HG02943 (cell line): ENCODE measurements around the gene SYNE1.

Experiments
- ATAC-seq: cut with Tn5 transposase; IDR thresholded peaks from one replicate; pipeline ENCODE4 v1.9.1; 2021; ENCODE audit warnings: mild to moderate bottlenecking, low read depth, moderate library complexity; ENCODE audit not compliant: unreplicated experiment

SYNE1 gene

GRCh38 chr6:152207915-152208714 lies 429.0 kb downstream of the SYNE1 start:
- ATAC-seq: no peak

GRCh38 chr6:152206072-152206818 lies 430.9 kb downstream of the SYNE1 start:
- ATAC-seq: no peak

- no peak for ATAC-seq
Observed at GRCh38 chr6:152204591-152204990, 432.6 kb downstream of the SYNE1 start.

GRCh38 chr6:152201120-152201519 lies 436.0 kb downstream of the SYNE1 start:
- ATAC-seq: no peak

GRCh38 chr6:152195896-152196295 lies 441.3 kb downstream of the SYNE1 start:
- no peak for ATAC-seq

- ATAC-seq: no peak
Observed at GRCh38 chr6:152189736-152190135, 447.4 kb downstream of the SYNE1 start.

- no peak for ATAC-seq
Observed at GRCh38 chr6:152188011-152188410, 449.2 kb downstream of the SYNE1 start.

- ATAC-seq: no peak
Observed at GRCh38 chr6:152186840-152187239, 450.3 kb downstream of the SYNE1 start.

- ATAC-seq: peak; percentile 89
Observed at GRCh38 chr6:152184917-152185574, 452.1 kb downstream of the SYNE1 start.

- ATAC-seq: peak; percentile 44
Observed at GRCh38 chr6:152184573-152184916, 452.6 kb downstream of the SYNE1 start.

GRCh38 chr6:152180601-152181000 lies 456.6 kb downstream of the SYNE1 start:
- no peak for ATAC-seq

GRCh38 chr6:152176268-152176667 lies 460.9 kb downstream of the SYNE1 start:
- ATAC-seq: no peak

- no peak for ATAC-seq
Observed at GRCh38 chr6:152173957-152174356, 463.2 kb downstream of the SYNE1 start.

- no peak for ATAC-seq
Observed at GRCh38 chr6:152173321-152173720, 463.8 kb downstream of the SYNE1 start.

GRCh38 chr6:152170702-152171667 lies 466.2 kb downstream of the SYNE1 start:
- ATAC-seq: peak; percentile 93

GRCh38 chr6:152170313-152170701 lies 466.9 kb downstream of the SYNE1 start:
- no peak for ATAC-seq

GRCh38 chr6:152167641-152168603 lies 469.2 kb downstream of the SYNE1 start:
- no peak for ATAC-seq

GRCh38 chr6:152166897-152167296 lies 470.3 kb downstream of the SYNE1 start:
- no peak for ATAC-seq

- no peak for ATAC-seq
Observed at GRCh38 chr6:152166497-152166896, 470.7 kb downstream of the SYNE1 start.
